HEK293 (cell line): ENCODE data around the gene HGS.

ENCODE experiments used
- CTCF ChIP-seq: fragments of 450-650 bp; formaldehyde crosslinking; IDR thresholded peaks from 2 replicates; pipeline ENCODE4 v1.5.1; 2016; ENCODE audit warnings: missing biosample characterization, missing genetic modification characterization
- ZFP41 ChIP-seq: fragments of 450-650 bp; formaldehyde crosslinking; IDR thresholded peaks from 2 replicates; pipeline ENCODE4 v1.5.1; 2016; ENCODE audit warnings: missing biosample characterization, missing genetic modification characterization, borderline replicate concordance
- ZNF24 ChIP-seq: fragments of 450-650 bp; formaldehyde crosslinking; IDR thresholded peaks from 2 replicates; pipeline ENCODE4 v1.5.1; 2016; ENCODE audit warnings: missing biosample characterization, missing genetic modification characterization
- ZNF555 ChIP-seq: fragments of 450-650 bp; formaldehyde crosslinking; conservative IDR thresholded peaks from 2 replicates; pipeline ENCODE4 v1.5.1; 2017; ENCODE audit warnings: missing biosample characterization, mild to moderate bottlenecking, missing genetic modification characterization, inconsistent platforms
- ZNF792 ChIP-seq: fragments of 450-650 bp; formaldehyde crosslinking; IDR thresholded peaks from 2 replicates; pipeline ENCODE4 v1.5.1; 2016; ENCODE audit warnings: missing biosample characterization, missing genetic modification characterization

- TF ChIP-seq ZNF24 (tag by site-specific recombination) (no peak), CTCF (tag by site-specific recombination) (no peak), ZNF792 (tag by site-specific recombination) (no peak), ZNF555 (tag by site-specific recombination) (no peak), ZFP41 (tag by site-specific recombination) (no peak)
Measured at GRCh38 chr17:81691196-81691595, 7.4 kb downstream of the HGS start.
